ENCODE data around the gene ATP6V0B.

Gene ATP6V0B

GRCh38 chr1:43995984-43996732, 21.4 kb downstream of the ATP6V0B start:
- Histone ChIP-seq H3K27me3 (ENCODE audit: insufficient read depth, low read length, poor library complexity, severe bottlenecking) (no peaks in the 10 kb centered on the region), H3K4me2 (ENCODE audit: low read depth, low read length, poor library complexity, severe bottlenecking) (no peak overlapping the region), H3K9ac (ENCODE audit: low read depth, low read length, poor library complexity, severe bottlenecking) (no peak overlapping the region), H4K20me1 (ENCODE audit: insufficient read depth, low read length, poor library complexity, severe bottlenecking) (no peaks in the 10 kb centered on the region), H3K4me3 (ENCODE audit: low read length, poor library complexity, severe bottlenecking) (no peak overlapping the region), H3K4me1 (ENCODE audit: insufficient read depth, low read length, poor library complexity, severe bottlenecking) (peaks cover 10% of the 10 kb centered on the region), H3K9me3 (ENCODE audit: insufficient read depth, low read depth, low read length) (no peaks in the 10 kb centered on the region), H3K79me2 (ENCODE audit: insufficient read depth, low read length) (no peaks in the 10 kb centered on the region), H3K9me2 (replicated peaks; ENCODE audit: low read depth, low read length) (no peaks in the 10 kb centered on the region), H2AFZ (ENCODE audit: low read length) (no peak overlapping the region), H3F3A (ENCODE audit: low read depth) (no peaks in the 10 kb centered on the region), H3K36me3 (ENCODE audit: insufficient read depth, low read length) (no peaks in the 10 kb centered on the region)
- TF ChIP-seq CTCF (conservative IDR thresholded peaks at IDR 0.05; ENCODE audit: low read length) (no peak), EZH2phosphoT487 (IDR thresholded peaks at IDR 0.05; ENCODE audit: borderline replicate concordance) (no peak)

- Histone ChIP-seq H3K9me2 (replicated peaks; ENCODE audit: low read depth, low read length) (no peaks in the 10 kb centered on the region), H3K79me2 (ENCODE audit: insufficient read depth, low read length) (no peaks in the 10 kb centered on the region), H3F3A (ENCODE audit: low read depth) (no peaks in the 10 kb centered on the region), H4K20me1 (ENCODE audit: insufficient read depth, low read length, poor library complexity, severe bottlenecking) (no peaks in the 10 kb centered on the region), H3K4me1 (ENCODE audit: insufficient read depth, low read length, poor library complexity, severe bottlenecking) (peaks cover 10% of the 10 kb centered on the region), H3K9me3 (ENCODE audit: insufficient read depth, low read depth, low read length) (no peaks in the 10 kb centered on the region), H3K4me3 (ENCODE audit: low read length, poor library complexity, severe bottlenecking) (no peak overlapping the region), H3K27me3 (ENCODE audit: insufficient read depth, low read length, poor library complexity, severe bottlenecking) (no peaks in the 10 kb centered on the region), H2AFZ (ENCODE audit: low read length) (no peak overlapping the region), H3K36me3 (ENCODE audit: insufficient read depth, low read length) (no peaks in the 10 kb centered on the region), H3K4me2 (ENCODE audit: low read depth, low read length, poor library complexity, severe bottlenecking) (no peak overlapping the region), H3K9ac (ENCODE audit: low read depth, low read length, poor library complexity, severe bottlenecking) (no peak overlapping the region)
- TF ChIP-seq CTCF (conservative IDR thresholded peaks at IDR 0.05; ENCODE audit: low read length) = no peak
- no peak for TF ChIP-seq EZH2phosphoT487 (IDR thresholded peaks at IDR 0.05; ENCODE audit: borderline replicate concordance)
Measured at GRCh38 chr1:43996733-43997115, 22.0 kb downstream of the ATP6V0B start.

- no peaks in the 10 kb centered on the region for H3F3A ChIP-seq (ENCODE audit: low read depth)
- H3K36me3 ChIP-seq (ENCODE audit: insufficient read depth, low read length) = no peaks in the 10 kb centered on the region
- no peak overlapping the region for H3K9ac ChIP-seq (ENCODE audit: low read depth, low read length, poor library complexity, severe bottlenecking)
- no peak overlapping the region for H2AFZ ChIP-seq (ENCODE audit: low read length)
- TF ChIP-seq CTCF (conservative IDR thresholded peaks at IDR 0.05; ENCODE audit: low read length) (no peak), EZH2phosphoT487 (IDR thresholded peaks at IDR 0.05; ENCODE audit: borderline replicate concordance) (no peak)
- H3K9me3 ChIP-seq (ENCODE audit: insufficient read depth, low read depth, low read length) = no peaks in the 10 kb centered on the region
- no peaks in the 10 kb centered on the region for H3K79me2 ChIP-seq (ENCODE audit: insufficient read depth, low read length)
- H3K9me2 ChIP-seq (replicated peaks; ENCODE audit: low read depth, low read length) = no peaks in the 10 kb centered on the region
- no peaks in the 10 kb centered on the region for H4K20me1 ChIP-seq (ENCODE audit: insufficient read depth, low read length, poor library complexity, severe bottlenecking)
- peaks cover 4% of the 10 kb centered on the region for H3K4me1 ChIP-seq (ENCODE audit: insufficient read depth, low read length, poor library complexity, severe bottlenecking)
- no peak overlapping the region for H3K4me2 ChIP-seq (ENCODE audit: low read depth, low read length, poor library complexity, severe bottlenecking)
- no peaks in the 10 kb centered on the region for H3K27me3 ChIP-seq (ENCODE audit: insufficient read depth, low read length, poor library complexity, severe bottlenecking)
- H3K4me3 ChIP-seq (ENCODE audit: low read length, poor library complexity, severe bottlenecking) = no peak overlapping the region
Measured at GRCh38 chr1:43997295-43997999, 22.7 kb downstream of the ATP6V0B start.

All from Loucy (cell line).